ENCODE data around the gene NCOA6. TPM values are rescaled to one million over a fixed set of nuclear protein-coding genes. Genes with fewer than 3 reads are reported as not detected.

NCOA6 gene
- total RNA-seq, 4 donors from 2014 or later: 3.1 to 39.2 (median 10.5) TPM

DNA sequence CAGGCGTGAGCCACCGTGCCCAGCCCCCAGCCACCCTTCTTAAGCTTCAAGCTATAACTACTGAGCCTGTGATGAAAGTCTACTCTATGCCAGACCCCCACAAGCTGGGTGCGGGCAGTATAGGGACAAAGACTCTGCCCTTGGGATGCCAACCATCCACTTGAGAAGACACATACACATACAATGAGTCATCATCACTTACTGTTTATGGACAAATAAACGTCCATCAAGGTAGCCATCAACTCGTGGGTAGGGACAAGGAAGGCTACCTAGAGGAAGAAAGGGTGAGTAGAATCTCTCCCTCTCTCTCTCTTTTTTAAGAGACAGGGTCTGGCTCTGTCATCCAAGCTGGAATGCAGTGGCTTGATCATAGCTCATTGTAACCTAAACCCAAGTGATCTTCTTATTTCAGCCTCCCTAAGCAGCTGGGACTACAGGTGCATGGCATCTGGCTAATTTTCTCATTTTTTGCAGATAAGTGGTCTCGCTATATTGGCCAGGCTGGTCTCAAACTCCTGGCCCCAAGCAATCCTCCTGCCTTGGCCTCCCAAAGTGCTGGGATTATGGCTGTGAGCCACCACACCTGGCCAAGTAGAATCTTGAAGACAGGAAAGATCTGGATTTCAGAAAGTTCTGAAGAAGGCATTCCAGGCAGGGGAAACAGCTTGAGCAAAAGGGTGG, 123.9 kb downstream of the NCOA6 start:
- intact Hi-C loops (cut with DNase I; ENCODE audit: low total_unique reads): no loop called here
- Histone ChIP-seq H3K9me3 (no peaks in the 10 kb centered on the region), H3K4me1 (no peaks in the 10 kb centered on the region), H3K4me3 (no peak overlapping the region), H3K27ac (no peak overlapping the region), H3K36me3 (no peaks in the 10 kb centered on the region), H3K27me3 (no peaks in the 10 kb centered on the region)
- TF ChIP-seq, protein P1, sequence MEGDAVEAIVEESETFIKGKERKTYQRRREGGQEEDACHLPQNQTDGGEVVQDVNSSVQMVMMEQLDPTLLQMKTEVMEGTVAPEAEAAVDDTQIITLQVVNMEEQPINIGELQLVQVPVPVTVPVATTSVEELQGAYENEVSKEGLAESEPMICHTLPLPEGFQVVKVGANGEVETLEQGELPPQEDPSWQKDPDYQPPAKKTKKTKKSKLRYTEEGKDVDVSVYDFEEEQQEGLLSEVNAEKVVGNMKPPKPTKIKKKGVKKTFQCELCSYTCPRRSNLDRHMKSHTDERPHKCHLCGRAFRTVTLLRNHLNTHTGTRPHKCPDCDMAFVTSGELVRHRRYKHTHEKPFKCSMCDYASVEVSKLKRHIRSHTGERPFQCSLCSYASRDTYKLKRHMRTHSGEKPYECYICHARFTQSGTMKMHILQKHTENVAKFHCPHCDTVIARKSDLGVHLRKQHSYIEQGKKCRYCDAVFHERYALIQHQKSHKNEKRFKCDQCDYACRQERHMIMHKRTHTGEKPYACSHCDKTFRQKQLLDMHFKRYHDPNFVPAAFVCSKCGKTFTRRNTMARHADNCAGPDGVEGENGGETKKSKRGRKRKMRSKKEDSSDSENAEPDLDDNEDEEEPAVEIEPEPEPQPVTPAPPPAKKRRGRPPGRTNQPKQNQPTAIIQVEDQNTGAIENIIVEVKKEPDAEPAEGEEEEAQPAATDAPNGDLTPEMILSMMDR (IDR thresholded peaks at IDR 0.05): no peak
- TF ChIP-seq POLR2A (IDR thresholded peaks at IDR 0.05): no peak
- DNase-seq: no peak

- intact Hi-C loops (cut with DNase I; ENCODE audit: low total_unique reads): no loop called here
- no peaks in the 10 kb centered on the region for H3K36me3 ChIP-seq
- H3K4me3 ChIP-seq: no peak overlapping the region
- DNase-seq: no peak
- H3K9me3 ChIP-seq: no peaks in the 10 kb centered on the region
- H3K4me1 ChIP-seq: no peaks in the 10 kb centered on the region
- no peaks in the 10 kb centered on the region for H3K27me3 ChIP-seq
- no peak for TF ChIP-seq POLR2A (IDR thresholded peaks at IDR 0.05)
- TF ChIP-seq, protein P1 (IDR thresholded peaks at IDR 0.05): no peak
- no peak overlapping the region for H3K27ac ChIP-seq
Observed at GRCh38 chr20:34693414-34693813, 132.0 kb downstream of the NCOA6 start.

GRCh38 chr20:34691838-34692237, 133.6 kb downstream of the NCOA6 start:
- Histone ChIP-seq H3K27me3 (no peaks in the 10 kb centered on the region), H3K4me1 (no peaks in the 10 kb centered on the region), H3K9me3 (no peaks in the 10 kb centered on the region), H3K4me3 (no peak overlapping the region), H3K27ac (no peak overlapping the region), H3K36me3 (no peaks in the 10 kb centered on the region)
- TF ChIP-seq, protein P1 (IDR thresholded peaks at IDR 0.05): no peak
- TF ChIP-seq POLR2A (IDR thresholded peaks at IDR 0.05): no peak
- DNase-seq: no peak
- intact Hi-C loops (cut with DNase I; ENCODE audit: low total_unique reads): no loop called here

- Histone ChIP-seq H3K27ac (no peak overlapping the region), H3K4me1 (no peaks in the 10 kb centered on the region), H3K4me3 (no peak overlapping the region), H3K9me3 (no peaks in the 10 kb centered on the region), H3K36me3 (no peaks in the 10 kb centered on the region), H3K27me3 (no peaks in the 10 kb centered on the region)
- no peak for DNase-seq
- intact Hi-C loops (cut with DNase I; ENCODE audit: low total_unique reads): no loop called here
- no peak for TF ChIP-seq POLR2A (IDR thresholded peaks at IDR 0.05)
- TF ChIP-seq, protein P1 (IDR thresholded peaks at IDR 0.05): no peak
Observed at GRCh38 chr20:34689486-34689885, 136.0 kb downstream of the NCOA6 start.

DNA sequence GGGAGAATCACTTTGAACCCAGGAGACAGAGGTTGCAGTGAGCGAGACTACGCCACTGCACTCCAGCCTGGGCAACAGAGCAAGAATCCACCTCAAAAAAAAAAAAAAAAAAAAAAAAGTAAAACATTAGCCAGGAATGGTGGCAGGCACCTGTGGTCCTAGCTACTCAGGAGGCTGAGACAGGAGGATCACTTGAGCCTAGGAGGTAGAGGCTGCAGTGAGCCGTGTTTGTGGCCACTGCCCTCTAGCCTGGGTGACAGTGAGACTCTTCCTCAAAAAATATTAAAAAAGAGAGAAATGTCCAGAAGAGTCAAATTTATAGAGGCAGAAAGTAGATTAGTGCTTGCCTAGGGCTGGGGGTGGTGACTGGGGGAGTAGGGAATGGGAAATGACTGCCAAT, 141.8 kb downstream of the NCOA6 start:
- intact Hi-C loops (cut with DNase I; ENCODE audit: low total_unique reads): no loop called here
- Histone ChIP-seq H3K4me3 (no peak overlapping the region), H3K4me1 (no peaks in the 10 kb centered on the region), H3K9me3 (no peaks in the 10 kb centered on the region), H3K27ac (no peak overlapping the region), H3K36me3 (no peaks in the 10 kb centered on the region), H3K27me3 (no peaks in the 10 kb centered on the region)
- no peak for DNase-seq
- no peak for TF ChIP-seq POLR2A (IDR thresholded peaks at IDR 0.05)
- TF ChIP-seq, protein P1 (IDR thresholded peaks at IDR 0.05): no peak

Measured in uterus (tissue), 4 donors.